Astrocyte (in vitro differentiated cells and primary cell): Measurements from ENCODE around the gene PTPRU.

Source experiments
- EZH2 ChIP-seq: IDR thresholded peaks from 2 replicates; pipeline ENCODE4 v1.6.1; 2012; ENCODE audit warnings: mild to moderate bottlenecking, low read length, inconsistent platforms; ENCODE audit not compliant: insufficient read depth
- TF ChIP-seq, protein P1 (sequence below): IDR thresholded peaks from 2 replicates; pipeline ENCODE4 v1.5.1; 2011; ENCODE audit warnings: low read depth, mild to moderate bottlenecking, inconsistent platforms, low read length, moderate library complexity; ENCODE audit not compliant: insufficient read depth

DNA sequence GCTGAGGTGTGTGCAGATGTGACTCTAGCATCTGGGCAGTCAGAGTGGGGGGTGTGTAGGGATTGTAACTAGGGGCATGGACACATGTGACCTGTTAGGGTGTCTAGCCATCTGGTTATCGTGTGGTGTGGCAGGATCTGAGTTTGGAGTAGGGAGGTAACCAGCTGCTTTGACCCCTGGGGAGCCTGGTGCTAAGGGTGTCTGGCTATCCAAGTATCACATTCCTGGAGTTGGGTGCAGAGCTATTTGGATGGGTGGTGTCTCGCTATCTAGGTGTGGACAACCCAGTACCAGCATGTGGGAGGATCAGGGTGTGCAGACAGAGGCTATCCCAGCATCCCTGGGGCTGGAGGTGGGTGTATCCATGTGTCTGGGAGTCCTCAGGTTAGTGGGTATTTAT, 4.7 kb downstream of the PTPRU start:
- TF ChIP-seq, protein P1, sequence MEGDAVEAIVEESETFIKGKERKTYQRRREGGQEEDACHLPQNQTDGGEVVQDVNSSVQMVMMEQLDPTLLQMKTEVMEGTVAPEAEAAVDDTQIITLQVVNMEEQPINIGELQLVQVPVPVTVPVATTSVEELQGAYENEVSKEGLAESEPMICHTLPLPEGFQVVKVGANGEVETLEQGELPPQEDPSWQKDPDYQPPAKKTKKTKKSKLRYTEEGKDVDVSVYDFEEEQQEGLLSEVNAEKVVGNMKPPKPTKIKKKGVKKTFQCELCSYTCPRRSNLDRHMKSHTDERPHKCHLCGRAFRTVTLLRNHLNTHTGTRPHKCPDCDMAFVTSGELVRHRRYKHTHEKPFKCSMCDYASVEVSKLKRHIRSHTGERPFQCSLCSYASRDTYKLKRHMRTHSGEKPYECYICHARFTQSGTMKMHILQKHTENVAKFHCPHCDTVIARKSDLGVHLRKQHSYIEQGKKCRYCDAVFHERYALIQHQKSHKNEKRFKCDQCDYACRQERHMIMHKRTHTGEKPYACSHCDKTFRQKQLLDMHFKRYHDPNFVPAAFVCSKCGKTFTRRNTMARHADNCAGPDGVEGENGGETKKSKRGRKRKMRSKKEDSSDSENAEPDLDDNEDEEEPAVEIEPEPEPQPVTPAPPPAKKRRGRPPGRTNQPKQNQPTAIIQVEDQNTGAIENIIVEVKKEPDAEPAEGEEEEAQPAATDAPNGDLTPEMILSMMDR, result no peak
- no peak for TF ChIP-seq EZH2
